Pancreas (tissue), 10 donors: ENCODE results near the gene SCAMP3. TPM values are rescaled to one million over a fixed set of nuclear protein-coding genes. Genes with fewer than 3 reads are reported as not detected.
"Not testable (repeated sequence)": the region's sequence is repeated elsewhere in the genome, so short reads cannot be mapped to it uniquely, and the experiment has no call there.

Experiments
- ATAC-seq, 4 donors: fragments of 200-7000 bp; cut with Tn5 transposase; one replicate each; pipeline versions ENCODE4 v1.8.0 to v1.9.1; 2020; ENCODE audit warnings: mild to moderate bottlenecking in 4 of 4, moderate library complexity in 4 of 4
- DNase-seq, 6 donors: peaks; one replicate each; pipeline ENCODE4 v3.0.0-alpha.2; 2020
- FAIRE-seq: peaks from 2 replicates; lab custom pipeline; 2012; peaks lifted over from hg19 to GRCh38; lab: Jason Lieb, UNC
- H3K27ac ChIP-seq, 4 donors: fragments of 200-600 bp; sonication (generic); 1 replicate in 3 of 4; 2 replicates in 1 of 4; pipeline versions ENCODE4 v1.5.0 to v1.8.0; 2020
- H3K27me3 ChIP-seq, 4 donors: fragments of 200-600 bp; one replicate each; pipeline ENCODE4 v1.8.0; 2021
- H3K36me3 ChIP-seq, 3 donors: fragments of 200-600 bp; sonication (generic) in 1 of 3; one replicate each; pipeline versions ENCODE4 v1.5.0 to v1.8.0; 2020 to 2021
- H3K4me1 ChIP-seq, 3 donors: fragments of 200-600 bp; one replicate each; pipeline ENCODE4 v1.8.0; 2021
- H3K4me3 ChIP-seq, 4 donors: fragments of 200-600 bp; sonication (generic) in 2 of 4; one replicate each; pipeline versions ENCODE4 v1.5.0 to v1.8.0; 2020 to 2021
- H3K9me3 ChIP-seq, 4 donors: fragments of 200-600 bp; one replicate each; pipeline ENCODE4 v1.8.0; 2021
- CTCF ChIP-seq, 4 donors: fragments of 200-600 bp; sonication (generic) in 3 of 4; IDR thresholded peaks; one replicate each; pipeline versions ENCODE4 v1.5.0 to v1.8.0; 2021; ENCODE audit warnings: antibody characterized with exemption in 4 of 4
- WGBS, 2 donors: extraction: QIAGEN DNeasy Blood & Tissue Kit; methylation state at CpG; one replicate each; pipeline ENCODE4 v1.1.7; 2013; 5-methylcytosine and 5-hydroxymethylcytosine counted together
- intact Hi-C, 3 donors: fragments of 100-400 bp; cut with DNase I; formaldehyde crosslinking; loops; one replicate each; pipeline versions ENCODE4 v1.11.1 to v1.14.2; 2022
- polyA plus RNA-seq, 2 donors: library from polyadenylated mRNA; stranded (reverse); fragments of 200-250 nt; gene quantifications; one replicate each; pipeline ENCODE4 v1.2.3, GENCODE V29; 2013
- total RNA-seq, 6 donors: library from RNA; stranded (reverse); fragmentation: NEBNext Ultra II Directional in 4 of 6; extraction: Animal tissue kit (Norgen Biotek cat#: 25700) in 4 of 6; gene quantifications; one replicate each; pipeline versions ENCODE4 v1.2.1 to v1.2.4, GENCODE V29; 2021 to 2023
- donor health status: healthy with polysubstance abuse.
- donor health status: DM: no; HTN: no; CAD: no; lungs with moderate emphysema.
- donor health status: DM: no; HTN: no; CAD: no.
- donor health status: control.
- donor health status: control.
- donor health status: Bipolar disorder and iron deficiency.
- donor health status: DM: yes; HTN: yes; CAD: no.
- donor health status: DM: no; HTN: no; CAD: no.
- donor health status: DM: no; HTN: no; CAD: no.
- donor health status: DM: yes; HTN: yes; CAD: no.

SCAMP3 gene
- total and polyA plus RNA-seq, 8 donors, result 25.1 to 55.5 (median 28.8) TPM

- no peak overlapping the region for H3K27ac ChIP-seq
- WGBS, 2 donors, result 28% methylated on average over 24 to 28 of the region's 28 CpGs
- no peak for ATAC-seq
- FAIRE-seq, result no peak
- H3K27me3 ChIP-seq, result no peaks in the 10 kb centered on the region
- H3K9me3 ChIP-seq, result no peaks in the 10 kb centered on the region
- DNase-seq, result peak in 1 of 6 donors; percentile 78
- intact Hi-C loops, result loop anchor here in 2 of 3 donors (5.0 to 10.0 kb wide), 4 partner anchors 72 to 345 kb away; partner anchors contain the start of gene RUSC1 (in 2 of the 2)
- H3K4me1 ChIP-seq, result peaks cover 0 to 13% (median 0%) of the 10 kb centered on the region in 3 donors
- no peak for TF ChIP-seq CTCF (IDR thresholded peaks at IDR 0.05)
- H3K36me3 ChIP-seq, result no peaks in the 10 kb centered on the region
- peak overlapping the region in 2 of 4 donors; percentile 8 to 36 for H3K4me3 ChIP-seq
Observed at GRCh38 chr1:155250246-155250632, 11.9 kb downstream of the SCAMP3 start.

DNA sequence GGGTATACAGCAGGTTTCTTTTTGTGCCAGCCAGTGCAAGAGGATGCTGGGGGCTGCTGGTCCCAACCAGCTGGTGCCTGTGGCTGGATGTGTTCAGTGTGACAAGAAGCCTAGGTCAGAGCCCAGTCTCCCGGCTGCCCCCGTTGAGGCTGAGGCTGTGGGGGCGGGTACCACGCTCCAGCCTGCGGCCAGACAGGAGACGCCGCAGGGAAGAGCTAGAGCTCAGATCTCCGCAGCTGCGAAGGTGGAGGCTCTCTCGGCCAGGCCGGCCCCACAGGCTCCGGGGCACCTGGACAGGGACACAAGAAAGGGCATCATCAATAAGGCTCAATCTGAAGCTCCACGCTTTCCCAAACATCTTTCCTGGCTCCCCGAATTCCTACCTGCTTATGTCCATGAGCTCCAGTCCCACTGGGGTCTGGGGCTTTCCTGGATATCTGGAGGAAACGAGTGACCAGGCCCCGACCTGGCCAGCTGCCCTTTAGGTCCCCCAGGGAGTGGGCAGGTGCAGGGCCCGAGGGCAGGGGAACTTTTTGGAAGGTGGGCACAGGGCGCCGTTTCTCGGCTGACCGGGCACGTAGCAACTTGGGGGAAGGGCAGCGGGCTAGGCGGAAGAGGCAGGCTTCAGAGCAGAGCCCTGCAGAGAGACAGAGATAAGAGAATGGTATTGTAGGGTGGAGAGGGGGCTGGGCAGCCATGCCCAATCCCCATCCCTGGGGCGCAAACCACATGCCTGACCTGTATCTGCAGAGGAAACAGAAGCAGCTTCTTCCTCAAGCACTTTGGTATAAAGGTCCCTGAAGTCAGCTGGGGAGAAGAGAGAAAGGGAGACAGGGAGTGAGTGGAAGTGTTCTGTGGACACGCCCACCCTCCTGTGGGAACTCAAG, 14.2 kb downstream of the SCAMP3 start:
- H3K27me3 ChIP-seq, result no peaks in the 10 kb centered on the region
- WGBS, 2 donors, result 87 to 88% methylated on average over 26 of the region's 26 CpGs
- intact Hi-C loops, result no loop called here

GRCh38 chr1:155246796-155247195, 15.4 kb downstream of the SCAMP3 start:
- H3K9me3 ChIP-seq, H3K27me3 ChIP-seq, ATAC-seq, H3K27ac ChIP-seq, FAIRE-seq, H3K36me3 ChIP-seq, H3K4me1 ChIP-seq, intact Hi-C loops, H3K4me3 ChIP-seq, DNase-seq: not testable (repeated sequence)
- WGBS, 2 donors, result 93% methylated on average over 3 of the region's 3 CpGs

More for the DNA sequence above, 14.2 kb downstream of the SCAMP3 start:
- no peak for TF ChIP-seq CTCF (IDR thresholded peaks at IDR 0.05)
- no peak for FAIRE-seq
- H3K36me3 ChIP-seq, result no peaks in the 10 kb centered on the region
- H3K4me3 ChIP-seq, result no peak overlapping the region
- H3K27ac ChIP-seq, result no peak overlapping the region
- no peak for ATAC-seq
- peak in 1 of 6 donors; percentile 71 for DNase-seq
- H3K9me3 ChIP-seq, result no peaks in the 10 kb centered on the region
- H3K4me1 ChIP-seq, result peaks cover 0 to 8% (median 0%) of the 10 kb centered on the region in 3 donors

DNA sequence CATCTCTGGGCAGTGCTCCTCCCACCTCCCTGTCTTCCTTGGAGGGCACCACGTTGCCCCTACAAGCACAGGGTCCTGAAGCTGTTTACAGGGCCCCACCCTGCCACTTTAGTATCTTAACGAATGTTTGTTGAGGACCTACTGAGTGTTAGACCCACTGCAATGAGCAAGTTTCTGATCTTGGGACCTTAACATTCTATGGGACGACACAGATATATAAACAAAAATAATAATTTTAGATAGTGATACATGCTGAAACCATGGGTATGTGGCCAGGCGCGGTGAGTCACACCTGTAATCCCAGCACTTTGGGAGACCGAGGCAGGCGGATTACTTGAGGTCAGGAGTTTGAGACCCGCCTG, 17.0 kb downstream of the SCAMP3 start:
- H3K27me3 ChIP-seq, result no peaks in the 10 kb centered on the region
- ATAC-seq, result no peak
- no peak for TF ChIP-seq CTCF (IDR thresholded peaks at IDR 0.05)
- no peak for FAIRE-seq
- peak overlapping the region; percentile 69 to 93 (median 84) for H3K27ac ChIP-seq
- H3K9me3 ChIP-seq, result no peaks in the 10 kb centered on the region
- peaks cover 0 to 4% (median 0%) of the 10 kb centered on the region in 3 donors for H3K4me1 ChIP-seq
- H3K4me3 ChIP-seq, result peak overlapping the region; percentile 43 to 66 (median 54)
- WGBS, 2 donors, result 60 to 62% methylated on average over 8 of the region's 8 CpGs
- peak in 1 of 6 donors; percentile 28 for DNase-seq
- no peaks in the 10 kb centered on the region for H3K36me3 ChIP-seq
- intact Hi-C loops, result no loop called here

- WGBS, 2 donors, result 0 to 1% methylated on average over 53 of the region's 53 CpGs
- Histone ChIP-seq H3K4me3 (peak overlapping the region; percentile 43 to 66 (median 54)), H3K36me3 (no peaks in the 10 kb centered on the region), H3K9me3 (no peaks in the 10 kb centered on the region), H3K27me3 (no peaks in the 10 kb centered on the region), H3K4me1 (peaks cover 0 to 4% (median 0%) of the 10 kb centered on the region in 3 donors), H3K27ac (peak overlapping the region; percentile 69 to 93 (median 84))
- DNase-seq (peak; percentile 88 to 97 (median 96)), ATAC-seq (peak; percentile 91 to 94 (median 92)), FAIRE-seq (no peak)
- no peak for TF ChIP-seq CTCF (IDR thresholded peaks at IDR 0.05)
- intact Hi-C loops, result no loop called here
Observed at GRCh38 chr1:155244368-155245162, 17.6 kb downstream of the SCAMP3 start.
